GM12878 (cell line): ENCODE measurements around the gene ST3GAL5. TPM values are rescaled to one million over a fixed set of nuclear protein-coding genes. Genes with fewer than 3 reads are reported as not detected.

Experiments
- ATAC-seq: fragments of 200-7000 bp; cut with Tn5 transposase; 3 replicates; pipeline ENCODE4 v1.9.1; 2020; ENCODE audit warnings: mild to moderate bottlenecking, moderate library complexity
- BruUV-seq: library from RNA; stranded (reverse); fragments of 400-500 nt; replicated peaks from 2 replicates; lab custom pipeline; 2021; lab: Mats Ljungman, UMichigan
- CTCF ChIA-PET: fragments of 300-600 bp; sonication (Branson Sonifier 250); formaldehyde crosslinking; extraction: SDS; loops from one replicate; lab custom pipeline; 2021; ENCODE audit warnings: inconsistent platforms; lab: Yijun Ruan, JAX
- POLR2A ChIA-PET: fragments of 350-600 bp; formaldehyde crosslinking; extraction: SDS; loops from one replicate; lab custom pipeline; 2021; ENCODE audit warnings: inconsistent platforms; lab: Charles Lee
- RAD21 ChIA-PET: fragments of 300-600 bp; sonication (Branson Sonifier 250); formaldehyde crosslinking; loops from one replicate; lab custom pipeline; 2023; ENCODE audit warnings: antibody characterized with exemption; ENCODE audit not compliant: unreplicated experiment; lab: Charles Lee
- SMC1A ChIA-PET: fragments of 300-600 bp; sonication (Branson Sonifier 250); formaldehyde crosslinking; loops from one replicate; lab custom pipeline; 2023; ENCODE audit not compliant: unreplicated experiment, uncharacterized antibody; lab: Charles Lee
- DNase-seq: peaks from one replicate; pipeline ENCODE4 v3.0.0-alpha.2; 2011; ENCODE audit warnings: low read depth, low spot score
- FAIRE-seq: peaks from 3 replicates; lab custom pipeline; 2011; peaks lifted over from hg19 to GRCh38; lab: Jason Lieb, UNC
- H2AFZ ChIP-seq: 2 replicates; pipeline ENCODE4 v1.6.0; 2011; ENCODE audit warnings: low read depth, low read length, control low read depth; ENCODE audit not compliant: control insufficient read depth
- H3K27ac ChIP-seq: 2 replicates; pipeline ENCODE4 v1.5.1; 2011; ENCODE audit warnings: control low read depth; ENCODE audit not compliant: control insufficient read depth, insufficient read depth
- H3K27me3 ChIP-seq, 2 experiments: replicated peaks in 1 of 2; 2 replicates each; pipeline versions ENCODE4 v1.6.0 to v1.6.1; 2011; ENCODE audit warnings: low read length in 1 of 2; ENCODE audit not compliant: control insufficient read depth in 2 of 2, insufficient read depth in 2 of 2
- H3K36me3 ChIP-seq, 2 experiments: 2 replicates each; pipeline ENCODE4 v1.5.1; 2011; ENCODE audit warnings: low read length in 1 of 2; ENCODE audit not compliant: control insufficient read depth in 2 of 2, insufficient read depth in 2 of 2
- H3K4me1 ChIP-seq: 2 replicates; pipeline ENCODE4 v1.6.1; 2011; ENCODE audit warnings: mild to moderate bottlenecking, low read length, moderate library complexity, mixed read lengths; ENCODE audit not compliant: control insufficient read depth, insufficient read depth
- H3K4me2 ChIP-seq: 2 replicates; pipeline ENCODE4 v1.6.0; 2011; ENCODE audit warnings: control low read depth; ENCODE audit not compliant: control insufficient read depth, insufficient read depth
- H3K4me3 ChIP-seq: fragments of 200-600 bp; sonication (generic); 2 replicates; pipeline ENCODE4 v1.5.1; 2016
- H3K79me2 ChIP-seq: 2 replicates; pipeline ENCODE4 v1.6.0; 2011; ENCODE audit warnings: low read length; ENCODE audit not compliant: control insufficient read depth, insufficient read depth
- H3K9ac ChIP-seq: 2 replicates; pipeline ENCODE4 v1.8.0; 2011; ENCODE audit warnings: low read length, control low read depth, mixed read lengths; ENCODE audit not compliant: control insufficient read depth, insufficient read depth
- H3K9me3 ChIP-seq: replicated peaks from 3 replicates; pipeline ENCODE4 v1.5.1; 2011; ENCODE audit warnings: mild to moderate bottlenecking, low read length; ENCODE audit not compliant: control insufficient read depth, insufficient read depth
- H4K20me1 ChIP-seq: 2 replicates; pipeline ENCODE4 v1.6.0; 2011; ENCODE audit not compliant: control insufficient read depth, insufficient read depth
- ATF7 ChIP-seq: fragments of 450-650 bp; IDR thresholded peaks from 2 replicates; pipeline ENCODE4 v1.6.1; 2016; ENCODE audit warnings: low read depth, mild to moderate bottlenecking
- CEBPZ ChIP-seq: fragments of 150-350 bp; IDR thresholded peaks from 2 replicates; pipeline ENCODE4 v1.6.1; 2016; ENCODE audit warnings: low read depth, low read length
- CREB1 ChIP-seq: IDR thresholded peaks from 2 replicates; pipeline ENCODE4 v1.6.1; 2012; ENCODE audit warnings: low read depth, mild to moderate bottlenecking, inconsistent platforms
- FOS ChIP-seq: IDR thresholded peaks from 3 replicates; pipeline ENCODE4 v1.6.1; 2011; ENCODE audit warnings: borderline replicate concordance; ENCODE audit not compliant: insufficient read length; ENCODE audit errors: extremely low read depth
- HCFC1 ChIP-seq: fragments of 150-350 bp; IDR thresholded peaks from 2 replicates; pipeline ENCODE4 v1.6.1; 2014; ENCODE audit warnings: low read length
- IKZF1 ChIP-seq: fragments of 450-650 bp; conservative IDR thresholded peaks from 2 replicates; pipeline ENCODE4 v1.6.1; 2017; ENCODE audit warnings: antibody characterized with exemption, mild to moderate bottlenecking
- MEF2B ChIP-seq: fragments of 450-650 bp; IDR thresholded peaks from 2 replicates; pipeline ENCODE4 v1.6.1; 2018; ENCODE audit warnings: mild to moderate bottlenecking, moderate library complexity; ENCODE audit not compliant: partially characterized antibody, poor library complexity, severe bottlenecking
- NRF1 ChIP-seq: conservative IDR thresholded peaks from 2 replicates; pipeline ENCODE4 v1.6.1; 2011; ENCODE audit warnings: mild to moderate bottlenecking, low read depth, low read length, improper control_type of control experiment
- POLR2A ChIP-seq: IDR thresholded peaks from 2 replicates; pipeline ENCODE4 v1.6.1; 2011; ENCODE audit warnings: low read depth, mild to moderate bottlenecking, low read length
- RAD51 ChIP-seq: fragments of 450-650 bp; IDR thresholded peaks from 2 replicates; pipeline ENCODE4 v1.6.1; 2016; ENCODE audit warnings: moderate library complexity, mild to moderate bottlenecking, inconsistent platforms
- RELA ChIP-seq: fragments of 450-650 bp; IDR thresholded peaks from 2 replicates; pipeline ENCODE4 v1.8.0; 2014; ENCODE audit warnings: borderline replicate concordance; ENCODE audit not compliant: partially characterized antibody
- SIX5 ChIP-seq: IDR thresholded peaks from 2 replicates; pipeline ENCODE4 v1.6.1; 2011; ENCODE audit warnings: mild to moderate bottlenecking, low read depth, low read length, moderate library complexity; ENCODE audit not compliant: severe bottlenecking
- SMAD5 ChIP-seq: IDR thresholded peaks from 2 replicates; pipeline ENCODE4 v1.6.1; 2016; ENCODE audit warnings: antibody characterized with exemption, low read depth
- TAF1 ChIP-seq: IDR thresholded peaks from 2 replicates; pipeline ENCODE4 v1.6.1; 2011; ENCODE audit warnings: mild to moderate bottlenecking, low read depth, low read length, borderline replicate concordance
- WGBS: methylation state at CpG from one replicate; pipeline ENCODE4 v1.1.6; 2016; ENCODE audit warnings: low lambda C conversion rate; ENCODE audit not compliant: insufficient replicate concordance, insufficient coverage; ENCODE audit errors: missing lambda C conversion rate; 5-methylcytosine and 5-hydroxymethylcytosine counted together
- in situ Hi-C: fragments of 300-500 bp; cut with MboI; formaldehyde crosslinking; loops from 9 replicates; pipeline ENCODE4 v1.14.3; 2018; ENCODE audit warnings: mixed read lengths
- intact Hi-C: fragments of 100-400 bp; cut with micrococcal nuclease; formaldehyde crosslinking; loops from one replicate; pipeline ENCODE4 v1.14.2; 2022; ENCODE audit not compliant: unreplicated experiment
- polyA plus RNA-seq, 11 experiments: library from polyadenylated mRNA; depleted of rRNA in 4 of 11; unstranded in 6 of 11; stranded (reverse) in 5 of 11; fragments of >200 nt; fragmentation: Nextera tagmentation in 4 of 11; fragmentation: Illumina TruSeq in 1 of 11; extraction: Ambion mirVana in 4 of 11; extraction: Trizol in 1 of 11; gene quantifications; 1 replicate in 1 of 11; 2 replicates in 10 of 11; pipeline versions ENCODE4 v1.2.1 to v1.2.3, GENCODE V29; 2011 to 2016; ENCODE audit warnings: inconsistent platforms in 2 of 11, missing spikeins in 2 of 11, low read depth in 1 of 11
- total RNA-seq, 4 experiments: library from RNA; depleted of rRNA in 3 of 4; stranded (reverse); fragments of >200 nt in 3 of 4; fragmentation: Illumina TruSeq in 1 of 4; extraction: Trizol in 1 of 4; gene quantifications; 2 replicates each; pipeline versions ENCODE4 v1.2.1 to v1.2.3, GENCODE V29; 2013 to 2021
- TF ChIP-seq, protein P1 (sequence below): IDR thresholded peaks from 2 replicates; pipeline ENCODE4 v1.6.1; 2011; ENCODE audit warnings: borderline replicate concordance, low read depth, mild to moderate bottlenecking, moderate library complexity, mixed read lengths, low read length; ENCODE audit not compliant: insufficient read depth; ENCODE audit errors: extremely low read length
- TF ChIP-seq, protein P2 (sequence below): IDR thresholded peaks from 2 replicates; pipeline ENCODE4 v1.6.1; 2012; ENCODE audit warnings: low read length, inconsistent platforms

The ST3GAL5 gene
- total and polyA plus RNA-seq, 10 of the 15 experiments (the other 5 are each of a cell fraction or from before 2014, with no cell fraction given) = 5.2 to 60.9 (median 10.2) TPM

DNA sequence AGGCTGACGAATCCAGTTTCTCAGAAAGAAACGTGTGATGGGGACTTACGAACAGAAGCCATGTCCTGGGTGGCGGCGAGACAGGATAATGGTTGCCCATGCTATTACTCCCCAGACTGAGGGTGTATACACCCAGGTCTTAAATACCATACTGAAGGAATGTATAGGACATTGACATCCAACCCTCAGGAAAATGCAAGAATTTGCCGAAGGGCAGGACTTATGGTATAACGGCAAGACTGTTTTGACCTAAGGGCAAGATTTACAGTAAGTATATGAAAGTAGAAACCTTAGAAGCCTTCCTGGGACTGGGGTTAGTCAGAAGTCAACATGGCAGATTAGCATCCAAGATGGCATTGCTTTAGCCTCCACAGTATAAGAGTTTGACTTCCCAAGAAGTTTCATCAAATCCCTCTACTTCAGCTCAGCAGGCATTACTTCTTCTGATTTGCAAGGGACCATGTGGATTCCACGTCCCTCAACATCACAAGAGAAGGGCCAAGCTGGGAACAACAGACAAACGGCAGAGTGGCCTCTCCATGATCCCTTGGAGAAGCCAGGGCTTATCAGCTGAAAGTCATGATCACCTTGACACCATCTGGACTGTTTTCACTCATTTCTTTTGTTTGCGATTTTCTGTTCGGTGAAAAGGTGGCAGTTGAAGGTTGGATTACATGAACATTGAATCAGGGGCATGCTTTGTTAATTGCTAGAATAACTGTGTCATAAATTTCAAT, 21.1 kb downstream of the ST3GAL5 start:
- Histone ChIP-seq H3K27ac (no peak overlapping the region), H3K4me1 (peaks cover 12% of the 10 kb centered on the region), H2AFZ (no peak overlapping the region), H3K79me2 (no peaks in the 10 kb centered on the region), H3K9me3 (no peaks in the 10 kb centered on the region)
- POLR2A ChIA-PET = interaction anchor here (1.5 to 3.6 kb wide), 2 partner anchors 10 to 19 kb away, joined by 4 to 14 read pairs; no protein-coding TSS in a partner anchor
- BruUV-seq = no TSS peak
- 77% methylated on average over 11 of the region's 11 CpGs for WGBS
- intact Hi-C loops = no loop called here
- no peak for ATAC-seq
- DNase-seq = no peak
- CTCF ChIA-PET = interaction anchor here (1.3 to 6.6 kb wide), 3 partner anchors 21 to 40 kb away, joined by 4 to 62 read pairs (median 5); partner anchors contain the start of gene ST3GAL5
- SMC1A ChIA-PET = interaction anchor here (0.6 to 6.3 kb wide), 8 partner anchors 8 to 168 kb away, joined by 3 to 112 read pairs (median 7); partner anchors contain the start of gene ST3GAL5
- TF ChIP-seq IKZF1 (no peak), CREB1 (no peak), RAD51 (no peak), HCFC1 (no peak), MEF2B (no peak), FOS (no peak), TAF1 (no peak), CEBPZ (no peak), SIX5 (no peak), POLR2A (no peak), SMAD5 (no peak), NRF1 (no peak), ATF7 (no peak), RELA (no peak)
- TF ChIP-seq, protein P1, sequence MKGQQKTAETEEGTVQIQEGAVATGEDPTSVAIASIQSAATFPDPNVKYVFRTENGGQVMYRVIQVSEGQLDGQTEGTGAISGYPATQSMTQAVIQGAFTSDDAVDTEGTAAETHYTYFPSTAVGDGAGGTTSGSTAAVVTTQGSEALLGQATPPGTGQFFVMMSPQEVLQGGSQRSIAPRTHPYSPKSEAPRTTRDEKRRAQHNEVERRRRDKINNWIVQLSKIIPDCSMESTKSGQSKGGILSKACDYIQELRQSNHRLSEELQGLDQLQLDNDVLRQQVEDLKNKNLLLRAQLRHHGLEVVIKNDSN = no peak
- TF ChIP-seq, protein P2, sequence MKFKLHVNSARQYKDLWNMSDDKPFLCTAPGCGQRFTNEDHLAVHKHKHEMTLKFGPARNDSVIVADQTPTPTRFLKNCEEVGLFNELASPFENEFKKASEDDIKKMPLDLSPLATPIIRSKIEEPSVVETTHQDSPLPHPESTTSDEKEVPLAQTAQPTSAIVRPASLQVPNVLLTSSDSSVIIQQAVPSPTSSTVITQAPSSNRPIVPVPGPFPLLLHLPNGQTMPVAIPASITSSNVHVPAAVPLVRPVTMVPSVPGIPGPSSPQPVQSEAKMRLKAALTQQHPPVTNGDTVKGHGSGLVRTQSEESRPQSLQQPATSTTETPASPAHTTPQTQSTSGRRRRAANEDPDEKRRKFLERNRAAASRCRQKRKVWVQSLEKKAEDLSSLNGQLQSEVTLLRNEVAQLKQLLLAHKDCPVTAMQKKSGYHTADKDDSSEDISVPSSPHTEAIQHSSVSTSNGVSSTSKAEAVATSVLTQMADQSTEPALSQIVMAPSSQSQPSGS = no peak
- TF ChIP-seq, all 136 proteins: peak for 0
- Histone ChIP-seq H3K9ac (no peak overlapping the region), H3K36me3 (no peaks in the 10 kb centered on the region; a peak in 1 of 4 replicates), H3K27me3 (no peaks in the 10 kb centered on the region), H4K20me1 (no peaks in the 10 kb centered on the region), H3K4me2 (no peak overlapping the region), H3K4me3 (no peak overlapping the region)
- in situ Hi-C loops = no loop called here
- RAD21 ChIA-PET = interaction anchor here (6.1 kb wide), 1 partner anchor 19 kb away, joined by 59 read pairs; the partner anchor contains the start of gene ST3GAL5
- no peak for FAIRE-seq
